ENCODE results near the gene B4GALT3.
A peak's percentile ranks its signal among the peaks of the same experiment; 100 is the strongest.

The B4GALT3 gene

DNA sequence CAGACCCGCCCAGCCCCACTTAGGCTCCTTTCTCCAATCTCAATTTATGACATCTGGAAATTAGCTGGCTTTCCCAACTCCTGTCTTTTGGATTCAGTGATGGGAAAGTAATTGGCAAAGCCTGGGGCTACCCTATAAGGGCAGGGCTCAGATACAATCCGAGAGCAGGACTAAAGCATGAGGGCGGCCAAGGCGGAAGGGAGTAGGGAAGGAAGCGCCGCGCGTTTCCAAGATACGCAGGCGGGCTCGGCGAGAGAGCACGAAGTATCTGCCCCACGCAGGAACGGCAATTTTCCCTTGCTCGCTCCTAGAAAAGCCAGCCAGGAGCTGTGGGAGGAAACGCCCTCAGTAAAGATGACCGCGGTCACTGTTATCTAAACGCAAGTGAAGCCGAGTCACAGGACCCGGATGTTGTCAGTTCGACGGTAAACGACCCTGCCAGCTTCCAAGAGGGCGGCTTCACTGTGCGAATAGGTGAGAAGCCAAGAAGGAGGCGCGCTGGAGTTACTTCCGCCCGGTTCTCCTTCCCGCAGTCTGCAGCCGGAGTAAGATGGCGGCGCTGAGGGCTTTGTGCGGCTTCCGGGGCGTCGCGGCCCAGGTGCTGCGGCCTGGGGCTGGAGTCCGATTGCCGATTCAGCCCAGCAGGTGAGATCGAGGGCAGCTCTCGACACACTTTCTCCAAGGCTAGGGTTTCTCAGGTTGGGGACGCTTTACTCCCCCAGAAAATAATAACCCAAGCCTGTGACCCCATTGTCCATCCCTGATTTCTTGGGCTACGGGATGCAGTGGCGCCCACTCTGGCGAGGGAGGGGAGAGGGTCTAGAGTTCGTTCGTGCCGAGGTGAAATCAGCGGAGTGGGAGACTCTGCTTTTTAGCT lies 24.8 kb upstream of the B4GALT3 start, which contains the start of gene NDUFS2:
Gene NDUFS2 (plus strand): TSS at position 532 of the 877 bp plus-strand sequence. CDS start 19 bp downstream, at position 551.
- peak; percentile 98 for DNase-seq

DNA sequence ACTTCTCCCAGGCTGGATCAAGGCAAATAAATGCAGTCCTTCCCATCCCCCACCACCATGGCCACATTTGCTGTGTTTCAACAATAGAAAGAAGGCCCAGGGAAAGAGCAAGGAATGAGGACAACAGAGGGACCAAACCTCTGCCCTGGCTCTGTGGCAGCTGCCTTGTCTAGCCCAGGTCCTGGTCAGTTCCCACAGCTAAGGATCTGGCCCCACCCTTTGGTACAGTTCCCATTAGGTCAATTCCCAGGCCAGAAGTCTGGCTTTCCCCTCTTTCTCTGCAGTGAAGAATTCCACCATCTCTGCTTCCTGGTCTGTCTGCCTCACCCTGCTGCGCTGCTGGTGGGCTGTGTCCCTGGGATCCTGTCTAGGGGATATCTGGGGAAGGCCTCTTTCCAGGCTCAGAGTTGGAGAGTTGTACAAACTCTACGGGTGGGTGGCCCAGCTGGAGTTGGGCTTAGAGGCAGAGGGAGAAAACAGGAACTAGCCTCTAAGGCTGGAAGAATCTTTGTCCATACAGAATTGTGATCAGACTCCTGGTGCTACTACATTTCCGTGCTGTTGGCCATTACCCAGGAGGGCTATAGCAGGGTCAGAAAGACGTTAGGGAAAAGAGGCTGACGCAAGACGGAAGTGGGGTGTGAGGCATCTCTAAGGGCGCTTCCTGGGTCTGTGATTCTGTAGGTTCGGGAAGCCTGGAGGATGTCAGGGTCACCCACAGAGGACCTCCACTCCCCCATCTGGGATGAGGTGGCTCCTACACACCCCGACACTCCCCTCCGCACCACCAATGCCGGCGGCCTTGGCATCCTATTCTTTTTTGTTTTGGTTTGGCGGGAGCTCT lies 23.9 kb upstream of the B4GALT3 start:
- DNase-seq, result no peak

- no peak for DNase-seq
These were observed 23.2 kb upstream of the B4GALT3 start for GRCh38 chr1:161200421-161200991.

DNA sequence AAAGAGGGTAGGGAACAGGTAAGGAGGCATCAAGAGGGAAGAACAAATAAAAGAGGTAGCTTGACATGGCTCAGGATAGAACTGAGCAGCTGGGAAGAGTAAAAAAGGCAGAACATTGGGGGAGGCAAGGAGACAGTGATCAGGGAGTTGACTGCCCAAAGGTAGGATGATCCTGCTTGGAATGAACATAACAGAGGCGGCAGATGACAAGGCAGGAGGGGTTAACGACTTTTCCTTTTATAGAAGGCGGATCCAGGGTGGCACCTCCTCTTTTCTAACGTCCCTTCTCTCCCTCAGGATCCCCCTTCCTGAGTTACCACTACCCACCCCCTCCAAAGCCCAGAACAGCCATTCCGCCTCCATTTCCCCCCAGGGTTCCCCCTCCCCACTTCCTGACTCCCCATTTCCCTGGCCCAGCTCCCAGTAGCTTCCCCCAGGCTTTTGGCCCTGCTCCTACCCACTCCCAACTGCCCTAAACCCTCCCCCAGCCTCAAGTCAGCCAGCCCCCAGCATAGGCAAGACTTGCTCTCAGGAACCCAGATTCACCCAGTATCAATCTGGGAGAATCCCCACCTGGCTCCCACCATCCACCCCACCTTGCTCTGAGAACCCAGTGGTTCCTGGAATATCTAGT lies 22.3 kb upstream of the B4GALT3 start:
- DNase-seq, result no peak

DNA sequence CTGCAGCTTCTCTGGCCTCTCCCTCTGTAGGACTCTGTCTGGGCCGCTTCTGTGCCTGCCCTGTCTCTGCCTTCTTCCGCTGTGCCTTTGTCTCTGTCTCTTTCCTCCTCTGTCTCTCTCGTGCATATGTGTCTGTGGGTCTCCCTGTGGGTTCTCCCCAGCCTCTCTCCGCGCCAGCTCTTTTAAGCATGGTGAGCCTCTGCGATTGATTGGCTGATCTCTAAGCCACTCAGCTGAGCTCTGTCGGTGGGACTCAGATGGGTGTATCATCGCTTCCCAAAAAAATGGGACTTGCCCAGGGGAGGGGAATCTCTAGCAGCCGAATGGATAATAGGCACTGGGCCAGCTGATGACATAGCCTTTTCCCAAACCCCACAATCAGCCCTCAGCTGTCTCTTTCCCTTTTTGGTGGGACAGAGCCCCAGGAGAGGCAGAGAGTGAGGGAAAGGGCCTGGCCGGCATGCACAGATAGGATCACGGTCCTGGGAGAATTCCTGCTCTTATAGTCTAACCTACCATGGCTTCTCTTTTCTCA lies 21.7 kb upstream of the B4GALT3 start, which contains the start of gene ADAMTS4:
Gene ADAMTS4 (minus strand): TSS at position 158 of the 535 bp plus-strand sequence. CDS start 427 bp downstream, outside the sequence.
- no peak for DNase-seq

DNA sequence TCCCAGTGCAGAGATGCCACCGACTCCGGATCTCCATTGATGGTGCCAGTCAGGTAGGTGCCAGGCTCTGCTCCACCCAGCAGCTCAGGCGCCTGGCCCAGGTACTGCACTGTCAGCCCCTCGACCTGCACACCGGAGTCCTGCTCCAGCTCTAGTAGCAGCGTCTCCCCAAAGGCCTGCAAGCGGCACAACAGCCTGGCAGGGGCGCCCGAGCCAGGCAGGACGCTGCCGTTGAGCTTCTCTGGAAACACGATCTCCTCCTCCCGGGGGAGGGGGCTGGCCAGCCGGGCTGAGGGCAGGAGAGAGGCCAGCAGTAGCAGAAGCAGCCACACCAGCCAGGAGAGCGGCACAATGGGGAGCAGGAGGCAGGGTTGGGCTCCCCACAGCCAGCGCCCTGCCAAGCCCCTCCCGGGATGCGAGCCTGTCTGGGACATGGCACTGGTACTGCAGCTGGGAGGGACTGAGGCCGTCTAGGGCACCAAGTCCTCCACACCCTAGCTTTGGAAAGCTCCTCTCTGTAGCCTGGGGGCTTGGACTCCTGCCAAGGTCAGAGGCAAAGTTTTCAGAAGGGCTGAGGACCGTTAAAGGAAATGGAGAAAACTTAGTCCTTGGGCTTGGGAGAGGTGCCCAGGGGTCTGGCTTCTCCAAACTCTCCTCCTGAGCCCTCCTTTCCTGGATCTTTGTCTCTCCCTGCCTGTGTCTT lies 21.0 kb upstream of the B4GALT3 start:
- peak; percentile 70 for DNase-seq

DNA sequence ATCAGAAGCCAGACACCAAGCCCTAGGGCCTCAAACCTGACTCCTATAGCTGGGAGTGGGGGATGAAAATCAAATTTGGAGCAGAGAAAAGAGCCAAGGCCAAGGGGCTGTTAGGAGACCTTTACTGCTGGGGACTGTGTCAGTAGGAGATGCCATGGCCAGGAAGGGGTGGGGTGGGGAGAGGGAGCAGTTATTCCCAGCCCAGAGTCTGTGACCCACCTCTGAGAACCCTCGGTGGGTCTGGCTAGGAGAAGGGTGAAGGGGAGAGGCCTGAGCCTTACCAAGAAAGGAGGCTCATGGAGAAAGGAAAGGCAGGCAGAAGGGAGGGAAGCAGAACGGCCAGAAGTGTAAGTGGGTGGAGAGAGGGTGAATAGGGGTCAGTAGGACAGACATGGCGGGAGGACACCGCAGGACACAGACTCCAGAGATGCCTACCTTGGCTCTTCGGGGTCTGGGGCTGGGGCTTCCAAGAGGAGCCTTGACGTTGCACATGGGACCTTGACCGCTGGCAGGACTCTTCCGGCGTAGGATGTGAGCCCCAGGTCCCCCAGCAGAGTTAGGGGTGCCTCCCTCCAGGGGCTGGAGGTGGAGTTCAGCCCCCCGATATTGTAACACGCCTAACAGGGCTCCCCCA lies 20.4 kb upstream of the B4GALT3 start:
- no peak for DNase-seq

- DNase-seq, result no peak
These were observed 19.5 kb upstream of the B4GALT3 start for GRCh38 chr1:161196521-161197451.

DNA sequence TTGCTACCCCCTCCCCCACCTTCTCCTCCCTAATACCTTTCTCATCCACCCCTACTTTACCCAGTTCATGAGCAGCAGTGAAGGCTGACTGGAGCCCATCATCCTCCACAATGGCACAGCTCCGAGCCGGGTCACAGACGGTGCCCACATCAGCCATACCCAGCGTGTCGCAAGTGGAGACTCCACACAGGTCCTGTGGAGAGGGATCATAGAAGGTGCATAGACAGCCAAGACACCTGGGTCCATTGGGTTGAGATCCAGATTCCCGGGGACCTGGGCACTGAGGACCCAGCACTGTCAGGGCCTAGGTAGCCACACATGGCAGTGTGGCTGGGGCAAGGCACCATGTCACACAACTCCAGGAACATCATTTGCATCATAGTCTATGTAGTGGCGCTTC lies 18.8 kb upstream of the B4GALT3 start:
- no peak for DNase-seq

- no peak for DNase-seq
These were observed 17.9 kb upstream of the B4GALT3 start for GRCh38 chr1:161195171-161195570.

DNA sequence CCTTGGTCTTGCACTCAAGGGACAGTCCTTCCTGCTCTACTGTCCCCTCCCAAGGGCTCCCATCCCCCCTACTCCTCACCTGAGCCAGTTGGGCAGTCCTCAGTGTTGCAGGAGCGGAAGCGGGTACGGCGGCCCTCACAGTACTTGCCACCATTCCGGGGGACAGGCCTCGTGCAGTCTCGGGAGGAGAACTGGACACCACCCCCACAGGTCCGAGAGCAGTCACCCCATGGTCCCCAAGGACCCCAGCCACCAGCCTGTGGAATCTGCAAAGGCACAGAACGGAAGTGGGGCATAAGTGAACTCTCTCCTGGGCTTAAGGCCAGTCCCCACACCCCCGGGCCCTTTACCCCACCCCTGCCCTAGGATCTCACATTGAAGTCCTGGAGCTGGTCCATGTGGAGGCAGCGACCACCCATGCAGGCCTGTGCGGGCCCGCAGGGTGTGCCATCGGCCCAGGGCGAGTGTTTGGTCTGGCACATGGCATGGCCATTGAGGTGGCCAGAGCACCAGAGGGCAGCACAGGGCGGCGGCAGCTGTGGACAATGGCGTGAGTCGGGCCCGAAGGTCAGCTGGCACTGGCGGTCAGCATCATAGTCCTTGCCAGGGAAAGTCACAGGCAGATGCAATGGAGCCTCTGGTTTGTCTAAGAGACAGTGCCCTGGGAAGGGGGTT lies 16.4 kb upstream of the B4GALT3 start:
- DNase-seq, result no peak

DNA sequence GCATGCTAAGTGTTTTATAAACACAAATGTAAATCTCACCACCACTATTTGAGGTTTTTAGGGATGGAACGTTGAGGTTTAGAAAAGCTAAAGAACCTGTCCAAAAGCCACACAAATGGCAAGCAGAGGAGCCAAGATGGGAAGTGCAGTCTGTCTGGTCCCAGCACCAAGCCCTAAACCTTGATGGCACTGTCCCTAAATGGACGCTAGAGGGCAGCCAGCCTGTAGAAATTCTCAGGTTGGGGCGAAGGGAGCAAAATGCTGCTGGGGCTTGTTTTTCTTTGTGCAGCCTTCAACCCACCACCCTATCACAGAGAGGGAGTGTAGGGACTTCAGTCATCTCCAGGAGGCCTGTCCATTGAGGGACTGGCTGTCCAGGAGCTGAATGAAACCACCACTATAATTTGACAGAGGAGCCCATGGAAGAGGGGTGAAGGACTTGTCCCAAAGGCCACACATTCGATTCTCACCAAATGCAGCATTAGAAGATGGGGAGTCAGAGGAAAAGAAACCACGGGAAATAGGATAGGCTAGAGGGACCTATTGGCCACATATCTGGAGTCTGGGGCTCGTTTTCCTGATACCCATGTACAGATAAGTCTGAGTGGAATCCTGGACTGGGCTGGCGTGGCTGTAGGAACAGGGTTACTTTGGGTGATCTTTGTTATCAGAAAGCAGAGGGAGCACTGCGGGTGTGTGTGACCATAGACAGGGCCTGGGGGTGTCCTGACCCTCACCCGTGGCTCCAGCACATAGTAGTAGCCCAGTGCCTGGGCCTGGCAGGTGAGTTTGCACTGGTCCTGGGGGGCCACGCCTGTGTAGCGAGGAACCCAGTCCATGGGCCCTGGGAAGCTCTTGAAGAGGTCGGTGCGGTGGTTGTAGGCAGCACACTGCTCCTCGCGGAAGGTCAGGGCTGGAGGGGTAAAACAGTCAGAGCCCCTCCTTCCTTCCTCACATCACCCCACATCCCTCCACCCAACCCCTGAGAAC lies 15.5 kb upstream of the B4GALT3 start:
- DNase-seq, result peak; percentile 66

DNA sequence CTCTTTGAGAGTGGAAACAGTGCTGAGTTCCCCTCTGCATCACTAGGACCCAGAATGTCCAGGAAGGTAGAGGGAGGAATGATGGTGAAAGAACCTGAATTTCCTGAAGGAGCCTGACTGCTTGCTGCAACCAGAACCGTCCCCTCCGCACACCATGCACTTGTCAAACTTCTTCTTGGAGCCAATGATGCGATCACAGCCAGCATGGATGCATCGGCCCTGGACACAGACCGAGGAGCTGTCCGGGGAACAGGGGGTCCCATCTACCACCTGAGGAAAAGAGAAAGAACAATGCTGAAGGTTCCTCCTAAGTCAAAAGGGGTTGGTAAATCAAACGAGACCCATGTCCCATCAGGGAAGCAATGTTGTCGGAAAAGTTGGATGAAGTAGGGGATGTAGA lies 14.7 kb upstream of the B4GALT3 start:
- no peak for DNase-seq

GRCh38 chr1:161190962-161191521 lies 13.7 kb upstream of the B4GALT3 start:
- no peak for DNase-seq

DNA sequence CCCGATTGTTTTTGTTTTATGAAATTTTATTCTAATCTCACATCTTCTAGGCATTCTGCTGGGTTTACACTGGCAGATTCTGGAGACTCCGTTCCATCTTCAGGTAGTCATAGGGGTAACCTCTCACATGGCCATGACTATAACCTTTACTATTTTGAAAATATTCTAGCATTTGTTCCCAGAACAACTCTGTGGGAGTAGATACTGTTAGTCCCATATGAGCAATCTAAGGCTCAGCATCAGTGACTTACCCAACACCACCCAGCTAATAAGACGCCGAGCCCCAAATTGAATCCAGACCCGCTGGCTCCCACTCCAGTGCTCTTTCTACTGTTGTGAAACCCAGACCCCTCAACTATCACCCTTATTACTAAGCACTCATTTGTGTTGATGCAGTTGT lies 11.7 kb upstream of the B4GALT3 start:
- DNase-seq, result no peak

DNA sequence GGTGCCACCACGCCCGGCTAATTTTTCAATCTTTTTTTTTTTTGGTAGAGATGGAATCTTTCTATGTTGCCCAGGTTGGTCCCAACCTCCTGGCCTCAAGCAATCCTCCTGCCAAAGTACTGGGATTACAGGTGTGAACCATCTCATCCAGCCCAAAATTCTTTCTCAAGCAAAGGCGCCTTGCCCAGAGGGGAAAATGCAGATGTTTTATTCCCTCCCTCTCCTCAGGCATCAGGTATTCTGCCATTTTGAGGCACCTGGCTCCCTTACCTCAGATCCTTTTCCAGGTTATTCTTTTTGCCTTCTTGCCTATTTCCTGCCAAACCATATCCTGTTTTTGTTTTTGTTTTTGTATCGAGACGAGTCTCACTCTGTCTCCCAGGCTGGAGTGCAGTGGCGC lies 11.1 kb upstream of the B4GALT3 start:
- no peak for DNase-seq

GRCh38 chr1:161187311-161187710 lies 10.0 kb upstream of the B4GALT3 start:
- no peak for DNase-seq

DNA sequence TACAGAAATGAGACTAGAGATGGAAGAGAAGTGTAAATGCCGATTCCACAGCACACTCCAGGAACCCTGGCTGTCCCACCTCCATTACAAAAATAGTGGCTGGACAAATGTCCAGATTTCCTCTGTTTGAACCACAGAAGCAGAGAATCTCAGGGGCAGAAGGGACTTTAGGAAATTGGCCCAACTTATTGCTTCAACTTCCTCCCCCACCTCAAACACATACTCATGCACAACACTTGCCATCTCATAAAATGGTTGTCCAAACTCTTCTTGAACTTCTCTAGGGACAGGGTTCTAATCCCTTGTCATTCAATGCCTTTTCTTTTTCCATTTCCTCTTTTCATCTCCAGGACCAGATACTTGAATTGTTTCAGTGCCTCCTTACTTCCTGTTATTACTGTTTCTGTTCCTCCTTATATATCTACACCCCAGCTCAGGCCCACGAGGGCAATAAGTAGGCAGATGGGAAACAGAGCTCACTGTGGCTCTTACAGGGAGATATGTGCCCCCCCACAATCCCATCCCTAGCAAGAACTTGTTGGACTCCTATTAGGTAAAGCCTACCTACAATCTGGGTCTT lies 8.5 kb upstream of the B4GALT3 start:
- DNase-seq, result no peak

Data from DMS79 treated with DMSO at 0.1 percent for 48 hours (cell line).